Eye (tissue), 1 donor: Measurements from ENCODE around the gene NRP1.
"Not testable (repeated sequence)": the region's sequence is repeated elsewhere in the genome, so short reads cannot be mapped to it uniquely, and the experiment has no call there.

Experiments
- DNase-seq: peaks from one replicate; pipeline ENCODE4 v3.0.0-alpha.2; 2015

Gene NRP1

GRCh38 chr10:33141251-33141650 is 193.2 kb downstream of the NRP1 start:
- no peak for DNase-seq

- DNase-seq: no peak
Observed at GRCh38 chr10:33139181-33139646, 195.3 kb downstream of the NRP1 start.

- not testable (repeated sequence) for DNase-seq
Observed at GRCh38 chr10:33138686-33139085, 195.8 kb downstream of the NRP1 start.

- DNase-seq: no peak
Observed at GRCh38 chr10:33137356-33138005, 197.0 kb downstream of the NRP1 start.

GRCh38 chr10:33136781-33137180 is 197.7 kb downstream of the NRP1 start:
- no peak for DNase-seq

- DNase-seq: no peak
Observed at GRCh38 chr10:33136271-33136670, 198.2 kb downstream of the NRP1 start.

GRCh38 chr10:33134011-33134751 is 200.3 kb downstream of the NRP1 start:
- DNase-seq: no peak

GRCh38 chr10:33133557-33133956 is 200.9 kb downstream of the NRP1 start:
- no peak for DNase-seq

- DNase-seq: no peak
Observed at GRCh38 chr10:33132626-33133025, 201.8 kb downstream of the NRP1 start.

GRCh38 chr10:33129996-33130386 is 204.5 kb downstream of the NRP1 start:
- peak; percentile 66 for DNase-seq

GRCh38 chr10:33129141-33129995 is 205.1 kb downstream of the NRP1 start:
- DNase-seq: peak; percentile 66

GRCh38 chr10:33127622-33128021 is 206.8 kb downstream of the NRP1 start:
- DNase-seq: no peak
